ENCODE results near the gene DGUOK.

DGUOK gene

DNA sequence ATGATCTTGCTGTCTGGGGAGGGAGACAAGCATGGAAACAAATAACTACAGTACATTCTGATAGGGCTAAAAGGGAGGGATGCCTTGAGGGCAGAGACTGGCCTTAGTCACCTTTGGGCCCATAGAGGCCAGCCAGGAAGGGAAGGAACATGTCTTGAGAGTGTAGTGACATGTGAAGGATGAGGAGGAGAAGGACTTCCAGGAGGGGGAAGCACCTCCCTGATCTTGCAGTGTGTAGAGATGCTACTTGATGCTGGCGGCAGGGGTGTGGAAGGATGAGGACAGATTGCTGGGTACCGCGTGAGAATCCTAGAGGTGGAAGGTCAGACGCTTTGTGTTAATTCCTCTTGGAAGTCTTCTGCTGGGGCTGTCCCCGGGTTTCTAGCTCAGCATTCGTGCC, 71.1 kb downstream of the DGUOK start:
- DNase-seq (ENCODE audit: low read depth in 2 of 2), result no peak

DNA sequence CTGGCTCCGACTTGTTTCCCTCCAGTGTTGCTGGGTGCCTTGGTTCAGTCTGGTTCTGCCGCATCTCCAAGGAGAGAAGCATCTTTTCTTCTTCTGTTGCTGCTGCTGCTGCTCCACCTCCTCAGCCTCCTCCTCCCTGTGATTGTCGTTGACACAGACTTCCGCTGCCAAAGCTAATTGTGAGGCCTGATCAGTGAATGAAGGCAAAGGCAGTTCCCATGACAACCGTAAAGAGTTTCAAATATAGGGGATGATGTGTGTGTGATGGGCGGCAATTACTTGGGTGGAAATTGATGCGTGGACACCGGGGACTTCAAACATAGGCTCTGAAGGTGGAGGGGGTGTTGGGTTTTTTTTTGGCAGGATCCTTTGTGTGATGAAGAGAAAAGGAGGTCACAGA, 71.8 kb downstream of the DGUOK start:
- DNase-seq (ENCODE audit: low read depth in 2 of 2), result no peak

DNA sequence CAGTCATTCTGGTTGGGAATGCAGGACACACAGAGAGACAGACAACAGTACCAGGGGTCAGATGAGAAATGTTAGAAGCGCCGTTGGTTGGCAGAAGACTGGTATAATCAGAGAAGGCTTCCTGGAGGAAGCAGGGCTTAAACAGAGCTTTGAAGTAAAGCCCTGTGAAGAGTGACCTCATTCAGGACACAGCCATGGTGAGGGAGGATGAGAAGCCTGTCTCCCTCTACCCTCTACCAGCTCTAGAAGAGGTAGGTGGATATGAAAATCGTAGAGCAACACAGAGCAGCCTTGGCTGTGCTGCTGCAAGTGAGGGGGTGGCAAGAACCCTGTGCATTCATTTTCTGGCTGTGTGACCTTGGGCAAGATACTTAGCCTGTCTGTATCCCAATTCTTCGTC, 72.3 kb downstream of the DGUOK start:
- no peak for DNase-seq (ENCODE audit: low read depth in 2 of 2)

DNA sequence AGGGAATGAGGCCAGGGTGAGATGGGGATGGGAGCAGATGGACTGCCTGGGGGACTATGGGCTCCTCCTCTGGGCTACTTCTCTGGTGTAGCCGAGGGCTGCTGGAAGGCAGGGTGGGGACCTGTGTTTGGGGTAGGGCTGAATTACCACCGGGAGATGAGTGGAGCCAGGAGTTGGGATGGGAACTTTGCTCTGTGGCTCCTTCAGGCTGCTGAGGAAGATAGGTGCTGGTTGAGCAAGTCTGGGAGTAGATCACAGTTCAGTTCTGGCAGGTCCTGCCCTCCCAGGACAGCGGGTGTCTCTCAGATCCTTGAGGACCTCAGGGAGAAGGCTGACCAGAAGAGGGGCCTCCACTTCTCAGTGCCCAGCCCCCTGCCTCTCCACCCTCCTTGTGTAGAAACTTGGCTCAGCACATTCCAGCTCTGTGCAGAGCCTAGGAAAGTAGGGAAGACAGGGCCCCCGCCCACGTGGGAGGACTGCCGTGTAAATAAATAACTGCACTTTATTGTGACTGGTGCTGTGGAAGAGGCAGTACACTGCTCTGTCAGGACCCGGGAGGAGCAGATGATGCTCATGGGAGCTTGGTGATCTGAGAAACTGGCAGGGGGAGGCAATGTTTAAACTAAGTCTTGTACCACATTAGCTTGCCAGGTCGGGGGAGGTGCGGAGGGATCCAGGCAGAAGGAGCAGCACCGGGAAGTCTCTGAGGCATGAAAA, 73.4 kb downstream of the DGUOK start:
- no peak for DNase-seq (ENCODE audit: low read depth in 2 of 2)

DNA sequence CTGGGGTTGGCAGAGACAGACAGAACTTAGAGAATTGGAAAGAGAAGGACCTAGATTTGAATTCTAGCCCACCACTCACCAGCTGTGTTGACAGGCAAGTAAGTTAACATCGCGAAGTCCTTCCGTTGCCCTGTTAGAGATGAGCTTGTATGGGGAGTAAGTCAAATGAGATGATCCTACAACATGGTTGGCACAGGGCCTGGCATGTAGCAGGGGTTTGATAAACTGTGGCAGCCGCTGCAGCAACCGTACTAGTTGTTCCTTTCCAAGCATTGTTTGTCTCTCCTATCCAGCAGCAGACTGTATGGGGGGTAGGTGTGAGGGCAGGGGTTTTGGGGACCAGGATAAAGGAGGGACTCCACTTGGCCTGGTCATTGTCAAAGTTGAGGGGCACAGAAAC, 74.0 kb downstream of the DGUOK start:
- DNase-seq (ENCODE audit: low read depth in 2 of 2), result no peak

DNA sequence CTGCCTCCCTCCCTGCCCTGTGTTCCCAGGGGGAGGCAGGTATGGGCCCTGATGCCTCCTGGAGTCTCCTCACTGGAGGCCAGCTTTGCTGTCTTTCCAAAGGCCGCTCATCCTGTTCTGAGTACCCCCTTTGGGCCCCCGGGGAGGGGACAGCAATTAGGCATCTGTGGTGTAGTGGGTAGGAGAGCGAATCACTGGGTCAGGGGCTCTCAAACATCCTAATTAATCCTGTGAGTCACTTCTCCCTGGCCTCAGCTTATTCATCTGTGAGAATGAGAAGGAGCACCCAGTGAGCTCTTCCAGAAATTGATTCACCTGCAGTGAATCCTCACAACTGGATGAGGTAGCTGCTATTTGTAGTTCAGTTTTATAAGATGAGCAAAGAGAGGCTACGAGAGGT, 74.4 kb downstream of the DGUOK start:
- no peak for DNase-seq (ENCODE audit: low read depth in 2 of 2)

DNA sequence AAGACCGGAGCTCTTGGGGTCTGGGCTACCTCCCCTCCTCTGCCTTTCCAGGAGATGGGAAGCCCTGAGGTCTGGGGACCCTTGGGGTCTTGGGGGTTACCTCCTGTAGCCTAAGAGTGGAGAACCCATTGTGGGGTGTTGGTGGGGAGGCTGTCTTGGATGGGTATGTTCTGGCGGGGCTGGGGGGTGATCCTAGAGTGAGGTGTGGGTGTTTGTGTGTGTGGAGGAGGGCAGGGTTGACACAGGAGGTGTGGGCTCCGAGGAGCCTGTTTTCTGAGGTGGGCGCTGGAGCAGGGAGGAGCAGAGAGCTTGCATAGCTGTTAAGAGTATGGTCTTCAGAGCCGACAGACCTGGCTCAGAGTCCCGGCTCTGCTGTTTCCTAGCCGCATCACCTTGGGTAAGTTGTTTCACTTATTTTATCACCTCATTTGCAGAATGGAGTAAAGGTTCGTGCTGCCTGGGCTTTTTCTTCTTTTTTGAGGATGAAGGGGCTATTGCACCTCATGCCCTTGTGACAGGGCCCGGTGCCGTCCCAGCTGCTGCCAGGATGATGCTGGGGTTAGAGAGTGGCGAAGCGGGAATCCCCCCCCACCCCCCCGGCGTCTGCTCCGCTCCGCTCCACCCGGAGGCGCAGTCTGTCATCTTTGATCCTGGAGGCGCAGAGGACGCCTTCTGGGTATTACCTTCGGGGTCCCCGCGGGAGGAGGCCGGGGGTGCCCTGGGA, 75.3 kb downstream of the DGUOK start:
- no peak for DNase-seq (ENCODE audit: low read depth in 2 of 2)

DNA sequence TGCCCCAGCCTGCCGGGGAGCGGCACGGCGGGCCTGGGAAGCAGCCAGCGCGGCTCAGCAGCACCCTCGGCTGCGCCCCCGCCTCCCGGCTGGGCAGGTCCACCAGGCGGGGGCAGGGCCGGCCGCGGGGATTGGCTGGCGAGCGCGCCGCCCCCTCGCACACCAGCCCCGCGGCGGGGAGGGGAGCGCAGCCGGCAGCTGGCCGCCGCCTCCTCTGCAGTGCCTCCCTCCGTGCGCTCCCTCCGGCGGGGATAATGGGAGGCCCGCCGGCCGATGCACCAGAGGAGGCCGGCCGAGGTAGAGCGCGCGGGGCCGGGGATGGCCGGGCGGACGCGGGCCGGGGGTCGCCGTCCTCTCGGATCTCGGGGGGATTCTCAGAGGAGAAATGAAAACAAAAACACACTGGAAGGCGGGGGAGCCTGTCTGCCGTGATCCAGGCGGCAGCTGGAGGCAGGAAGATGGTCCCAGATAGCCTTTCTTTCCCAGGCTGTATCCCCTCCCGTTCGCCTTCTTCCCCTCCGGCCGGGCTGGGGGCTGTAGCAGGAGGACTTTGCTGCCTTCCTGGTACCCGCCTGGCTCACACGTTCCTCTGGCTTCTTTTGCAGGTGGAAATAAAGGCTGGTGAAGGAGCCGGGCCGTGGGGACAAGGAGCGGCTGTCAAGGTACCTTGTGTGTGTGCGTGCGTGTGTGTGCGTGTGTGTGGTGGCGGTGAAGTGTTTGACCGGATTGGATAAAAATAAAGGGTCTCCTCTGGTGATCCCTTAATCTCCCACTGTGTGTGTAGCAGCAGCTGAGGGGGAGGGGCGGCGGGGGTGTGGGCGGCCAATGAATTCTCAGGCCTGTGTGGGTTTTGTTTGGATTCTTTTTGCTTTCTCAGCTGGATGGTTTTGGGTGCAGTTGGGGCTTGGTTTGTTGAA, 76.1 kb downstream of the DGUOK start:
- DNase-seq (ENCODE audit: low read depth in 2 of 2), result peak; percentile 53 to 56

DNA sequence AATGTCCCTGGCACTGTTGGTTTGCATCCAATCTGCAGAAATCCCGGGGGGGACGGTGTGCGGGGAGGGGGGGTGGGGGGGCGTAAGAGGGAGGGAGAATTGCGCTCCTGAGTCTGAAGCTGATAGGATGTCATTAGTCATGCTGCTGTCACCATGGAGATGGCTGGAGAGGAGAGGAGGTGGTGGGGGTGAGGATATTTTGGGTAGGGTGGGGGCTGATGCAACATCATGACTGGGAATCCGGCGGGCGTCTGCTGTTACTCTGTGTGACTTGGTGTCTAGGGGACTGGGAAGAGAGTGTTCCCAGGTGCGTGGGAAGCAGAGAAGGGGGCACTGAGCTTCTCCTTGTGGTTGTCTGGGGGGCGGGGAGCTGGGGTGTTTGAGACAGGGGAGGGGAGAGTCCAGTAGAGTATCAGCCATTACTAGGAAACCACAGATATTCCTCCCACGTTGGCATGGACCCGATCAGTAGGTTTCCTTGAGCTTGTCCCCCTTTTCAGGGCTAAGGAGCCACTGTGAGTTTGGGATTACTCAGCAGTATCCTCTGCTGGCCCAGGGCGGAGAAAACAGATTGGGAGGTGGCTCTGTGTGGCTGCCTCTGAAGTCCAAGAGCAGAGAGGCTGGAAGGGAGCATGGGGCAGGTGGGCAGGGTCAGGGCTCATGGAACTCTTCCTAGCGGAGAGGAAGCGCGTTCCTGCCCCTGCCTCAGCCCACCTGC, 77.0 kb downstream of the DGUOK start:
- no peak for DNase-seq (ENCODE audit: low read depth in 2 of 2)

DNA sequence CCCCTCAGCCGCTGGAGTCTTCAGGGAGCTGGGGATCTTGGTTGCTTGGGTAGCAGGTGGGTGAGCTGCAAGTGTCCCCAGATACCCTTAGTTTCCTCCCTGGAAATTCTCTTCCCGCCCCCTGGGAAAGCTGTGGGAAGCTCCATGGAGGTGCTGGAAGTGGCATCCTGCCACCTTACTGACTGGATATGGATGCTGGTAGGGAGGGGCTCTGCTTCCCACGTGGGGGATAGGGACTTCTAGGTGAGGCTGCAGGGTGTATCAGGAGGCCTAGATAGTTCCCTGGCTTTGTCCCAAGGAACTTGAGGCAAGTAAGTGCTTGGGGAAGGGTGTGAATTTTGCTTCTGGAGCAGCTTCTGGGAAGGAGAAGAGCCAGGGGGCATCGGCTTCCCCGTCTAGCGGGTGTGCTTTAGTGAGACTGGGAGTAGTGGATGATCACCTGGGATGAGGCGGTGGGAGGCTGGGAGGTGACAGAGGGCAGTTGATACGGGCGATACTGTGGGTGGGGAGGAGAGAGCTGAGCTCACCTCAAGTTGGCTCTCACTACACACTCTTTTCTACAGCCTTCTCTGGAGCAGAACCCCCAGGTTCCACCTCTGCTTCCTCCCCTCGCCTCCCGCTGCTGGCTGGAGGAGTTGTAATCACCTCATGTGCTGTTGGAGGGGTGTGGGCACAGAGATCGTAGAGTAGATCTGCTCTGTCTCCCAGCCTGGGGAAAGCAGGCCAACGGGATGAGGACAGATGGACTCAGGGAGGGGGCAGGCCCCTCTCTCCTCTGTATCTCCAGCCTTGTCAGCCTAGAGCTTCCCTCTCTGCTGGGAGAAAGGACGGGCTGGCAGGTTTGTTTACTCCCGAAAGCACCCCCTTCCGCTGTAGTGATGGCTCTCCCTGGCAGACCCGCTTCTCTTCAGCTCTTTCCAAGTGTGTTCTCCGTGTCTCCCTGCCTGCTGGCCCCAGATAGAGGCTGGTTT, 77.8 kb downstream of the DGUOK start:
- DNase-seq (ENCODE audit: low read depth in 2 of 2), result no peak

DNA sequence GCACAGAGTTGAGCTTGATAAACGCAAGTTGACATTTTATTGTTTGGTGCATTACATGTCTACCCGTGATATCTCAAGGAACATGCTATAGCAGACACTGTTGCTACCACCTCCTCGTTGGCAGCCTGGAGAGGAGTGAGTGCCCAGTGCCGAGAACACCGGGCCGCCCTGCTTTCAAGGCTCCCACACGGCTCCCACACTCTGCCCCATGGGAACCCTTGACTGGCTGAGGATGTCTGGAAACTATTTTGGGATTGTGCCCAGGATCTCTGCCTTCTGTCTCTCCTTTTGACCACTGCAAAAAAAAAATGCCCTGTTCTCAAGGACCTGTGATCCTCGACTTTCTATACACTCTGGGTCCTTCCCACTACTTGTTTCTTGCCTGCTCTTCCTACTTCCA, 79.1 kb downstream of the DGUOK start:
- no peak for DNase-seq (ENCODE audit: low read depth in 2 of 2)

DNA sequence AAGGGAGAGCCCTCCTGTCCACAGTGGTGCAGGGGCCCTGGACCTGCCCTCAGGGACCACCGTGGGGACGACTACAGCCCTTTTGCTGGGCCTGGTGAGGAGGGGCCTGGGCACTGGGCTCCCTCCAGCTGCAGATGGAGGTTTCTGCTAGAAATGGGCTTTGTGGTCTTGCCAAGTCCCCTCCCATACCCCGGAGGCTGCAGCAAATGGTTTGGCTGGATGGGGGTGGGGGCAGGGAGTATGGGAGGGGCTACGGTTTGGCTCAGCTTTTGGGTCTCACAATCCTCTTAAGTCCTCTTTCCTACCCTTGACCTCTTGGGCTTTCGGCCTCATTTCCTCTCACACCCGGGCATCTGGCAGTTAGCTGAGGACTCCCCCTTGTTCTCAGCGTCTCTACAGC, 79.8 kb downstream of the DGUOK start:
- DNase-seq (ENCODE audit: low read depth in 2 of 2), result no peak

DNA sequence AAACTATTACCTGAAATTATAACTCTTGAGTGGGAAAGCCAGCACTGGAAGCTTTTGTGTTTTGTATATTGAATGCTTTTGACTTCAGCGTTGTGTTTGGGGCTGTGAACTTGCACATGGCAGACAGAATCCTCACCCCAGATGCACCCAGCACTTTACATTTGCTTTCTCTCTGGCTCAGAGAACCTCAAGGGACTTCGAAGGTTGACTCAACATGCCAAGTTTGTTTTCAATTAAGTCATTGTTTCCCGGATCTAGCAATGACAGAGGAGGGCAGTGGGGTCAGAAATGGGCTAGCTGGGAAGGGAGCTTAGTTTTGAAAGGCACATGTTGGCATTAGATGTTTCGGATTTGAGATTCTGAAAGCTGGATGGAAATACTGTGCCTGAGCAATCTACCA, 80.4 kb downstream of the DGUOK start:
- no peak for DNase-seq (ENCODE audit: low read depth in 2 of 2)

DNA sequence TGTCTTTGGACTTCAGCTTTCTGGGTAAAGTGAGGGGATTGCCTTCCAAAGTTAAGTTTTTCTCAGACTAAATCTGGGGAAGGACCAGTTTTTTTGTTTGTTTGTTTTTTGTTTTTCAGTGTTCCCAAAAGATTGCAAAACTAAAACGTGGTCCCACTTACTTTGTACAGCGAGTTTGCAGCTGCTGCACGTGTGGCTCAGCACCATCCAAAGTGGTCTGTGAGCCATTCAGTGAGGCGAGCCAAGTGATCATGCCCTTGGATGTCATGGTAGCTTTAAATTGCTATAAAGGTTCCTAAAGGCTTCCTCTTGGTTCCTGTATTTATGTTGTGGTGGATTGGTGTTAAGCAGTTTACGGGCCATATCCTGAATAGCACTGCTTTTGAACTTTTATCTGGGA, 81.0 kb downstream of the DGUOK start:
- DNase-seq (ENCODE audit: low read depth in 2 of 2), result no peak

All from stimulated activated CD8-positive, alpha-beta memory T cell treated with anti-CD3 and anti-CD28 coated beads, Interleukin-7, amount 100 ng/mL, for 1 hour (primary cell).